NCI-H526 (cell line): ENCODE measurements around the gene KRT40.

ENCODE experiments used
- DNase-seq, 2 experiments: peaks; one replicate each; lab custom pipeline; 2025; lab: John Stamatoyannopoulos, UW

KRT40 gene

DNA sequence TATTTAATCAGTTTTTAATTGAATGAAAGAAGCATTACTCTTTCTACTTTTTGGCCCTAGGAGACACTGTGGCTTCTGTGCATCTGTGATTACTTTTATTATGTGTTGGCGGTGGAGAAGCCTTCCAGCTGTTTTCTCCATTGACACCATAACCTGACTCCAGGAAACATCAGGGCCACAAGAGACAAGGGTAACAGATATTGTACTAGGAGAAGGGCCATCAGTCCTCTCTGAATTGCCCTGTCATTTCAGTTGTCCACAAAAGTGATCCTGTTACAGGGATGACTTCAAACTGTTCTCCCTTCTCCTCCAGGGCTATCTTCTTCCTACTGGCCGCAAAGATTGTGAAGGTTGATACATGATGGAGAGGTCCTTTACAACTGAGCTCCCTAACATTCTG, 32.0 kb downstream of the KRT40 start:
- DNase-seq: no peak

DNA sequence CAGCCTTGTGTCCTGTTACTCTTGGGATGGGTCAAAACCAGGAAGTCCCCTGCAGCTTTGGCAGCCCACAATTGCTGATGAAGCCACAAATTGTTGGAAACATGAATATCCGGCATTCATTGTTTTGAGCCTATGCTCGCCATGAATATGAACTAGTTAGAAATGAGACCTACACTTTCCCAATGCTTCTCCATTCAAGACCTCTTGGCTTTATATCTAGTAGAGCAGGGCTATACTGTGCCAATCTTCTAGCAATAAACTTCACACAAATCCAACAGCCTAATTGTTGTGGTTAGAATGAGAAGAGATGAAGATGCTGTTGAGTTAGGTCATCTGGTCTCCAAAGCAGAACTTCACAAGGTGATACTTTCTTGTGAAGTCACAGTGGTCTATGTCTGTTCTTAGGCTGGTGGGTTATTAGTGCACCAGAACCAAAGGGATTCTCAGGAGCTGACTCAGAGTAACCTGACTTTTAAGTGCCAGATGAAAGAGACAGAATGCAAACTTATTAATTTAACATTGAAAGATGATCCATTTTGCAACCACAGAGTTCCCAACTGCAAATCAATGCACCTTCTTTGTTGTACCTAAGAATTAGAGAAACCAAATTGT, 33.0 kb downstream of the KRT40 start:
- DNase-seq: no peak

DNA sequence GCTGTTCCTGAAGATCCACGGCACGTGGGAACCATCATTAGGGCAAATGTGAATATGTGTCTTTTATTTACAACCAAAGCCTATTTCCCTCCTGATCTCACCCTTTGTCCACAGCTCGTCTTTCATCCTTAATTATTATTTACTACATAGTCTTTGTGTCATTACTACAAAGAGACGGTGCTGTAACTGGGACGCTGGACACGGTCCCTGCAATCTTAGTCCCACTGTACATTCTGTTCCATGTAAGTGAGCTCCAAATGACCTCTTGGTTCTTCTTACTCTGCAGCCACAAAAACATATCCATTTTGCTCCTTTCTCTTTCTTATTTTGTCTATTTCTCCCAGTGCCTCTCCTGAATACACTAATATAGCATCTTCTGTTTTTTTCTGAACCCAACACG, 34.0 kb downstream of the KRT40 start:
- no peak for DNase-seq

DNA sequence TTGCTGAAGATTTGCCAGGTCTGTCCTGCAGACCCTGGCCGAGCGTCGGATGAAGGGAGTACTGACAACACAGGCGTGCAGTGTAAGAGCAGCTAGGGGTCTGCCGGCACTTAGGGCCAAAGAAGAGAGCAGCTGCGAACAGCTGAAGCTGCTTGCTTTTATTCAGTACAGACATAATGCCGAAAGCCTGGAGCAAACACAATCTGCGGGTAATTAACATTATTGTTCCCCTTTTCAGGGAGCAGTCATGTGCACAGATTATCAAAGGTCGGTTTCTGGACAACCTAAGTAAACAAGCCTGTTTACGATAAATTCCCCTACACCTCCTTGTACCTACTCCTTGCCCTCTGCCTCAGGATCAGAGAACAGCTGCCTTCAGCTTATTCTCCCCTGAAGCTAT, 34.7 kb downstream of the KRT40 start:
- no peak for DNase-seq

DNA sequence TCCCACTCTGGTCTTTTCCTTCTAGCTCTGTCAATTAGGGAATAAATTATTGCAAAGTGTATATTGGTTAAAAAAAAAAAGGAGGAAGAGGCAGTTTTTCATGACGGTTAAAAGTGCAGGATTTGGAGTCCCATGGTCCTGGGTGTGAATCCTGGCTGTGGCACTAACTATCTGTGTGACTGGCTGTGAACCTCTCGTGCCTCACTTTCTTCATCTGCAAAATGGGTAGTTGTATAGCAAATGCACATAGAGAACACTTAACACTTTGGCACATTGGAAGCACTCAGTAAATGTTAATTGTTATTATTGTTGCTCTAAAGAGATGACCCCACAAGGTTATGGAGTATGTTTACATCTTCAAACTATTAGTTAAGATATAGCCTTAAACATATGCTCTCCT, 36.2 kb downstream of the KRT40 start:
- no peak for DNase-seq

DNA sequence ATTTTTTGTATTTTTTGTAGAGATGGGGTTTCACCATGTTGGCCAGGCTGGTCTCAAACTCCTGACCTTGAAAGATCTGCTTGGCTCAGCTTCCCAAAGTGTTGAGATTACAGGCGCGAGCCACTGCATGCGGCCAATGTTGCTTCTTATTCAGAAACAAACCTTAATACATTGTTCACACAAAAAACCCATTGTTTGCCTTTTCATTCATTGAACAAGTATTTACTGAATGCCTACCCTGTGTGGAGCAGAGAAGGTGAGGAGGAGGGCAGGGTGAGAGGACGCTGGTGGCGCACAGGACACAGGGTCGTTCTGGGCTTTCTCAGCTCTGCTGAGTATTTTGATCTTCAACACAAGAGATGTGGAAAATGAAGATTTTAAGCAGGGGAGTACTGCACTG, 38.7 kb downstream of the KRT40 start:
- no peak for DNase-seq

DNA sequence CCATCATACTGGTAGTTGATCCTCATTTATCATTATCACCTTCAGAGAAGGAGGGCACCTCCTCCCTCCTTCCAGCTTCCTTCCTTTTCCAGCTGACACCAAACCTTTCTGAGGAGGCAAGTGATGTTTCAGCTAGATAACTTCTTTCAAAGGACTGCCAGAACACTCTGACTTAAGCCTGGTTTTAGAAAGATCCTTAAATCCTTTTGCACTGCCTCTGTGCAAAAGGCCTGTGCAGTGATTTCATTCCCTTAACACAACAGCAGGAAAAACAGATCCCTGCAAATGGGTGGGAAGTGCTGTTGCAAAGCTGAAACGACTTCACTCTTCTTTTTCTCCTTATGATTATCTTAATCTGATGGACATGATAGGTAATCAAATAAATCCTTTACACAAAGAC, 39.6 kb downstream of the KRT40 start:
- no peak for DNase-seq

DNA sequence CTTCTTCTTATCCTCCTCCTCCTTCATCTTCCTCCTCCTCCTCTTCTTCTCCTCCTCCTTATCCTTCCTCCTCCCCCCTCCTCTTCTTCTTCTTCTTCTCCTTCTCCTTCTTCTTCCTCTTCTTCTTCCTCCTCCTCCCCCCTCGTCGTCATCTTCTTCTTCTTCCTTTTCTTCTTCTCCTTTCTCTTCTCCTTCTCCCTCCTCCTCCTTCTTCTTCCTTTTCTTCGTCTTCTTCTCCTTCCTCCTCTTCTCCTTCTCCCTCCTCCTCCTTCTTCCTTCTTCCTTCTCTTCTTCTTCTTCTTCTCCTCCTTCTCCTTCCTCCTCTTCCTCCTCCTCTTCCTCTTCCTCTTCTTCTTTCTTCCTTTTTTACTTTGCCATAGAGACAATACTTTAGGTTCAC, 41.6 kb downstream of the KRT40 start:
- no peak for DNase-seq

DNA sequence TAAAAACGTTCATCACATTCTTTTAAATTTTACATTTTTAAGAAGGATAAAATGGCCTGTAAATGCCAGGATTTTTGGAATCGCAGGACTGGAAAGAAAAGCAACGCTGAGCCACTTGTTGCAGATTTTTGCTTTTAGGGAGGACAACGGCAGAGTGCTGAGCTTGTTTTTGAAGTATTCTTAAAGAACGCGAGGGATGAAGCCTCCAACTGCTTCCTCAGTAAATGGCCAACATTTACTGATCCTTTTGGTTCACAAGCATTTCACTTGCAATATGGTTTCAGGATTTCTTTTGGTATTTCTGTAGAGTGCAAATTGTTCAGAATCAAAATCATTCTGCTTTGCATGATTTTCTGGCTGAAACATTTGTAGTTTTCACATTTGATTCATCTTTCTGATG, 43.9 kb downstream of the KRT40 start:
- DNase-seq: no peak

DNA sequence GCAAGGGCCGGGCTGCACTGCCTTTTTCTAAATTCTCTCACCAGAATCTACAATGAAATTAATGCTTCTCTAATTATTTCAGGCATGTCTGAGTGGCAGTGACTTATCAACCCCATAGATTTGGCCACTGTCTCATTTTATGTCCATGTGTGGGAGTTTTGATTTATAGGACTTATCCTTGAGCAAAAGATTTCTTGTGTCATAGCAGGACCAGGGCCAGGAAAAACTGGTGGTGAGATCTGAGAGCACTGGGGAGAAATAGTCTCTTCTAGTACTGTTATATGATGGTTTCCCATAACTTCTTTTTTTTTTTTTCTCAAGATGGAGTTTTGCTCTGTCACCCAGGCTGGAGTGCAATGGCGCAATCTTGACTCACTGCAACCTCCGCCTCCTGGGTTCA, 45.1 kb downstream of the KRT40 start:
- DNase-seq: no peak

DNA sequence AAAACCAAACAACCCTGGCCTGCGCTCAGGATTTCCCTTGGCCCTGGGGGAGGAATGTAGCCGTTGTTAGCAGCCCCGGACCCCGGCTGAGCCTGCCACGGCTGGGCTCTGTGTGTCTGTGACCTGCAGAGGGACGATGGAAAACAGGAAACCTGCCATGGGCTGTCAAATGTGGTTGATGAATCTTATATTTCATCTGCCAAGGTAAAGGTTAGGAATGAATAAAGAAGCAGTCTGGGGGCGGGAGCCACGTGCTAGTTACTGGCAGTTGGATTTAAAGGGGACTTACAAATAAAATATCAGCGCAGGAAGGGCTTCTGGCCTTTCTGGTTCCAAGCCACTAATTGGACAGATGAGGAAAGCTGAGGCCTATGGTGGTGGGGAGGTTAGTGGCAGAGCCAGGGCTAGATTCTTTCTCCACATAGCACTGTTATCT, 46.7 kb downstream of the KRT40 start, which contains the start of gene KRT23:
Gene KRT23 (minus strand): TSS at position 263 of the 436 bp plus-strand sequence. CDS start 1,043 bp downstream, outside the sequence.
- no peak for DNase-seq

DNA sequence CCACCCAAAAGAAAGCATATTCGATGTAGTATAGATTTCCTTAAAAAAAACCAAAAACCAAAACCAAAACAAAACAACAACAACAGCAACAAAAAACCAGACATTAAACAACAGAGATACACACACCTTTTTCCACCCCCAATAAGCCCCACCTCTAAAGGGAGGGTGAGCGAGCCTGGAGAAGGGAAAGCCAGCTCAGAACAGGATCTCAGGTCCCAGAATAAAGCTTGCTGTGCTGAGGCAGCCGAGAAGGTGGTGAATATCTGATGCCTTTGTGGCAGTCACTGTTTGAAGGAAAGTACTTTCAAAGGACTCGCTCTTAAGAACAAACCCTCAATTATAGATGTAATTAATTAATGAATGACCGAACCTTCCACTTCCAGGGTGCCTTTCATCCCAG, 47.1 kb downstream of the KRT40 start:
- DNase-seq: no peak

DNA sequence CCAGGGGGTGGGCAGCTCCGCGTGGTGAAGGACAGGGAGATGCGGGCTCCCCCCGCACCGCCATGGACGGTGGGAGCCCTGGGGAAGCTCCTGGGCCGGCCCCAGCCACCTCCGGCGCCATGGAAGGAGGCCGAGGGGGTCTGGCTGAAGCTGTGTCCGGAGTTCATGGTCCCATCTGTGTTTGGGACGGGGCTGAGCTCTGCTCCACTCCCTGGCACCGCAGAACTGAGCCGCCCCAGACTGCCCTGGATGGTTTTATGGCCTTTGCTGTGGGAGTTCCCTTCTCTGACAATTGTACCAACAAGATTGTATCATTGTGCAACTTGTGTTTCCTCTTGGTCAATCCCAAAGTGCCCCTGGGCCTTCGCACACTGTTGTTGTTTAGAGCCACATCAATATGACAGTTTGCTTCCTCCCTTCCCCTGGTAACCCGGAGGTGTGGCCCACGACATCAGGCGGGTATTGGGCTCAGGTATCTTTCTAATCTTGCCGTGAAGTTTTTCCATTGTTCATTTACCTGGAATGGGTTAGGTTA, 47.6 kb downstream of the KRT40 start:
- no peak for DNase-seq

DNA sequence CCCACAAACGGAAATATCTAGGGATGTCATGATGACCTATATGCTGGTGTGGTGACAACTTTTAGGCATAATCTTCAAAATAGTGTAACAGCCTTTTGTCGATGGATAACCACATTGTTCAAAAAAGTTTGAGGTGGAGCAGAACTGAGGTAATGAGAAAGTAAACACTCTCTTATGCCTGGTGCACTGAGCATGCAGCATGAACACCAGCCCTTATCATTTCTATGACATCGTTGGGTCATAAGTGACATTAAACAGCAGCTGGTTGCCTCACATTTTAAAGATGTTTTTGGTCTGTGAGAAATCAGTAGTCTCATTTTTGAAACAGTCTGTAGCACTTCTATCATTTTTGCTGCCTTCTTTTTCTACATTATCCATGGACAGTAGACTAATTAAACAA, 48.5 kb downstream of the KRT40 start:
- no peak for DNase-seq

DNA sequence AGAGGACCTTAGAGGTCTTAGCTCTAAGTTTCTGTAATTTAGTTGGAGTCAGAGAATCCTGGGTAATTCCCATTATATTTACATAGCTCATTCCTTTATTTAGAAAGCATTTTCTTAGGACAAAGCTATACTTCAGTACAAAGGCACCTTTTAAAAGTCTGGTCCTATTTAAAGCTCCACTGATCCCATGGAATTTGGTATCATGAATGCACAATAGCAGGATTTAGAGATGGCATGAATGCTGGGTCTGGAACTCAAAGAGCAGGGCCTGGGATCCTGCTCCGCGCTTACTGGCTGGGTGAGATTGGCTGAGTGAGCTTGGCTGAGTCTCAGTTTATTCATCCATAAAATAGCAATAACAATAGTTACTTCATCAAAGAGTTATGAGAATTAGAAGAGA, 51.5 kb downstream of the KRT40 start:
- DNase-seq: no peak

DNA sequence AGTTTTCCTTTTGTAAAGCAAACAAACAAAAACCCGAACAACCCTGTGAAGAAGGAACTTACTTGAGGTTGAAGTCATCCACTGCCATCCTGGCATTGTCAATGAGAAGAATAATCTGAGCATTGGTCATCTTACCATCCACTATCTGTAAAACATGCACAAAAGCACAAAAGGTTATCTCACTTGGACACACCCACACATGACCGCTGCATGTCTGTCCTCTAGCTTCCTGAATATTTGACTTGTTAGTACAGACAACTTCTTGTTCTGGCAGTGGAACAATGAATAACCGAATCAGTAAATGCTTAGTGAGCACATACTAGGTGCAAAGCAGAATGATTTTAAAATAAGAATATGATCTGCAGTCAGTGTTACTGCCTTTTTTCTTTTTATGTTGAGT, 52.8 kb downstream of the KRT40 start:
- DNase-seq: no peak
